ENCODE data around the gene CACNA1C.

The CACNA1C gene

DNA sequence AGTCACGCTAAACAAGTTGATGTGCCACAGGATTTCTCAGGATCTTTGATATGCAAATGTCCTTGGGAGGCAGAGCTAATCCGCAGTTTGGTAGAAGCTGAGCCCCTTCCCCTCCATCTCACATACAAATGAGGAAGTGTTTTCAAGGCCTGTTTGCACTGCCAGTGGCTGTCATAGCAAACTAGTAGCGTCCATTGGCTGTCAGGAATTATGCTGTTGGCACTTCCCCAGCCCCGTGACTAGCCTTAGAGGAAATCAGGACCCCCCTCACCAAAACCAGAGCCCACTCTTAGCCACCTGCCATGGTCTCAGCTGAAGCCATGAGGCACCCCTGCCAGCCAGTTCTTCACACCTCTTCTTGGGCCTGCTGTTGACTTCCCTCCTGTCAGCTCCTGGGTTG is 253.9 kb downstream of the CACNA1C start:
- TF ChIP-seq, protein P1, sequence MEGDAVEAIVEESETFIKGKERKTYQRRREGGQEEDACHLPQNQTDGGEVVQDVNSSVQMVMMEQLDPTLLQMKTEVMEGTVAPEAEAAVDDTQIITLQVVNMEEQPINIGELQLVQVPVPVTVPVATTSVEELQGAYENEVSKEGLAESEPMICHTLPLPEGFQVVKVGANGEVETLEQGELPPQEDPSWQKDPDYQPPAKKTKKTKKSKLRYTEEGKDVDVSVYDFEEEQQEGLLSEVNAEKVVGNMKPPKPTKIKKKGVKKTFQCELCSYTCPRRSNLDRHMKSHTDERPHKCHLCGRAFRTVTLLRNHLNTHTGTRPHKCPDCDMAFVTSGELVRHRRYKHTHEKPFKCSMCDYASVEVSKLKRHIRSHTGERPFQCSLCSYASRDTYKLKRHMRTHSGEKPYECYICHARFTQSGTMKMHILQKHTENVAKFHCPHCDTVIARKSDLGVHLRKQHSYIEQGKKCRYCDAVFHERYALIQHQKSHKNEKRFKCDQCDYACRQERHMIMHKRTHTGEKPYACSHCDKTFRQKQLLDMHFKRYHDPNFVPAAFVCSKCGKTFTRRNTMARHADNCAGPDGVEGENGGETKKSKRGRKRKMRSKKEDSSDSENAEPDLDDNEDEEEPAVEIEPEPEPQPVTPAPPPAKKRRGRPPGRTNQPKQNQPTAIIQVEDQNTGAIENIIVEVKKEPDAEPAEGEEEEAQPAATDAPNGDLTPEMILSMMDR (IDR thresholded peaks at IDR 0.05; ENCODE audit: low read depth, low read length, poor library complexity, severe bottlenecking), result no peak
- TF ChIP-seq EZH2phosphoT487 (IDR thresholded peaks at IDR 0.05; ENCODE audit: borderline replicate concordance, low read length), result no peak
- H3K27ac ChIP-seq (ENCODE audit: low read depth, low read length), result no peak overlapping the region

DNA sequence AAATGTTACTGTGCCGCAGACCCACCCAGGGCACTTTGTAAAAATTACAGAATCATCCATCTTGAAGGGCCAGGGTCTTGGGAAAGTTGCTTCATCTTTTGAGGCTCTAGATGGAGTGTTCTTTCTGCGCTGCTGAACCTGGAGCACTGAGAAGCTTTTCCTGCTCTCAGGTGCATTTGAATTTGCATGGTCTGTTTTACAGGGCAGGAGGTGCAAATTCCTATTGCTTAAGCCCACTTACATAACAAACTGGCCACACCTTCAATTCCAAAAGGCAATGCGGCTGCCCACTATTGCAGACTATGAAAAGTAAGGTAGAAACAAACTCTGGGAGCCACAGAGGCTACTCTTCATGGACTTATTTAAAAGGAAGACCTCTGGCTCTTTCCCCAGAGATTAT is 254.8 kb downstream of the CACNA1C start:
- H3K4me3 ChIP-seq (ENCODE audit: low read length), result no peak overlapping the region
- no peak overlapping the region for H3K27ac ChIP-seq (ENCODE audit: low read depth, low read length)
- H3K27me3 ChIP-seq (ENCODE audit: control insufficient read depth, low read length), result peaks cover 3% of the 10 kb centered on the region
- H3K4me1 ChIP-seq (ENCODE audit: control insufficient read depth, low read length), result peaks cover 12% of the 10 kb centered on the region
- H3K79me2 ChIP-seq (ENCODE audit: control insufficient read depth, low read length), result no peaks in the 10 kb centered on the region
- TF ChIP-seq EZH2phosphoT487 (IDR thresholded peaks at IDR 0.05; ENCODE audit: borderline replicate concordance, low read length), result no peak
- TF ChIP-seq, protein P1 (IDR thresholded peaks at IDR 0.05; ENCODE audit: low read depth, low read length, poor library complexity, severe bottlenecking), result no peak
- H3K4me2 ChIP-seq (ENCODE audit: low read length), result no peak overlapping the region
- H3F3A ChIP-seq (ENCODE audit: control insufficient read depth, insufficient read depth), result no peaks in the 10 kb centered on the region
- H3K36me3 ChIP-seq (ENCODE audit: control insufficient read depth, low read length), result no peaks in the 10 kb centered on the region
- H4K20me1 ChIP-seq (ENCODE audit: control insufficient read depth, insufficient read depth, low read depth, low read length), result no peaks in the 10 kb centered on the region
- H3K9me2 ChIP-seq (replicated peaks; ENCODE audit: control insufficient read depth, low read length), result no peaks in the 10 kb centered on the region
- H3K9me3 ChIP-seq (ENCODE audit: control insufficient read depth, insufficient read depth, low read length), result peaks cover 4% of the 10 kb centered on the region; the same call in 1 of the 2 replicates

More for the DNA sequence above, 253.9 kb downstream of the CACNA1C start:
- H3K4me1 ChIP-seq (ENCODE audit: control insufficient read depth, low read length), result peaks cover 12% of the 10 kb centered on the region
- no peaks in the 10 kb centered on the region for H4K20me1 ChIP-seq (ENCODE audit: control insufficient read depth, insufficient read depth, low read depth, low read length)
- H3K36me3 ChIP-seq (ENCODE audit: control insufficient read depth, low read length), result no peaks in the 10 kb centered on the region
- H3F3A ChIP-seq (ENCODE audit: control insufficient read depth, insufficient read depth), result no peaks in the 10 kb centered on the region
- no peaks in the 10 kb centered on the region for H3K9me2 ChIP-seq (replicated peaks; ENCODE audit: control insufficient read depth, low read length)
- no peaks in the 10 kb centered on the region for H3K79me2 ChIP-seq (ENCODE audit: control insufficient read depth, low read length)
- H3K4me3 ChIP-seq (ENCODE audit: low read length), result no peak overlapping the region
- H3K9me3 ChIP-seq (ENCODE audit: control insufficient read depth, insufficient read depth, low read length), result peaks cover 4% of the 10 kb centered on the region; the same call in 1 of the 2 replicates
- H3K4me2 ChIP-seq (ENCODE audit: low read length), result no peak overlapping the region
- peaks cover 3% of the 10 kb centered on the region for H3K27me3 ChIP-seq (ENCODE audit: control insufficient read depth, low read length)

DNA sequence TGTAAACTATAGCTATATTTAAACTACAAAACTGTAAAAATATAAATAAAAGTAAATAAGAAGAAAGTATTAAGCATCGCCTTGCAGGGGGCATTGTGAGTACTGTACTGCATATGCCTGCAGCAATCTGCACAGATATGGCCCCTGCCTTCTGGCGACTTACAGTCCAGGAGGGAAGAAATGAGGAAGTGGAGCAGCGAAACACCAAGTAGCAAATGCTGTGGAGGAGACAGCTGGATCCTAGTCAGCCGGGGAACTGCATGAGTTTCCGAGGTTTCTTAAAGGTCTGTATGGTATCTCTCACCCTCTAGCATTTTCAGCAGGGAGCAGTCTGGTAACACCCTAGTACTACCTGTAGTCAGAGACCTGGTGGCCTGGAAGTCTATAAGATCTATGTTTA is 256.9 kb downstream of the CACNA1C start:
- no peaks in the 10 kb centered on the region for H4K20me1 ChIP-seq (ENCODE audit: control insufficient read depth, insufficient read depth, low read depth, low read length)
- H3K9me3 ChIP-seq (ENCODE audit: control insufficient read depth, insufficient read depth, low read length), result peaks cover 4% of the 10 kb centered on the region; the same call in 1 of the 2 replicates
- no peaks in the 10 kb centered on the region for H3K9me2 ChIP-seq (replicated peaks; ENCODE audit: control insufficient read depth, low read length)
- no peak overlapping the region for H3K4me2 ChIP-seq (ENCODE audit: low read length)
- H3K27me3 ChIP-seq (ENCODE audit: control insufficient read depth, low read length), result peaks cover 3% of the 10 kb centered on the region
- H3F3A ChIP-seq (ENCODE audit: control insufficient read depth, insufficient read depth), result no peaks in the 10 kb centered on the region
- H3K36me3 ChIP-seq (ENCODE audit: control insufficient read depth, low read length), result no peaks in the 10 kb centered on the region
- H3K4me1 ChIP-seq (ENCODE audit: control insufficient read depth, low read length), result peaks cover 12% of the 10 kb centered on the region
- H3K27ac ChIP-seq (ENCODE audit: low read depth, low read length), result no peak overlapping the region
- TF ChIP-seq, protein P1 (IDR thresholded peaks at IDR 0.05; ENCODE audit: low read depth, low read length, poor library complexity, severe bottlenecking), result no peak
- no peak for TF ChIP-seq EZH2phosphoT487 (IDR thresholded peaks at IDR 0.05; ENCODE audit: borderline replicate concordance, low read length)
- H3K4me3 ChIP-seq (ENCODE audit: low read length), result no peak overlapping the region
- no peaks in the 10 kb centered on the region for H3K79me2 ChIP-seq (ENCODE audit: control insufficient read depth, low read length)

All from DOHH2 (cell line).